Fibroblast of lung (primary cell): ENCODE results near the gene BTBD7. TPM values are rescaled to one million over a fixed set of nuclear protein-coding genes. Genes with fewer than 3 reads are reported as not detected.

Experiments used
- DNase-seq, 2 donors: peaks; one replicate each; pipeline versions ENCODE4 v3.0.0 to v3.0.0-alpha.2; 2010; ENCODE audit warnings: low read depth in 2 of 2
- H2AFZ ChIP-seq: 2 replicates; pipeline ENCODE4 v1.5.1; 2012; ENCODE audit warnings: low read length, control low read depth, inconsistent platforms
- H3K27ac ChIP-seq: 2 replicates; pipeline ENCODE4 v1.5.1; 2011; ENCODE audit warnings: low read length, control low read depth; ENCODE audit not compliant: insufficient read depth
- H3K27me3 ChIP-seq: 2 replicates; pipeline ENCODE4 v1.5.1; 2011; ENCODE audit warnings: mild to moderate bottlenecking, low read length; ENCODE audit not compliant: control insufficient read depth, insufficient read depth
- H3K36me3 ChIP-seq: 2 replicates; pipeline ENCODE4 v1.5.1; 2011; ENCODE audit warnings: low read length; ENCODE audit not compliant: control insufficient read depth, insufficient read depth
- H3K4me1 ChIP-seq: 2 replicates; pipeline ENCODE4 v1.5.1; 2011; ENCODE audit warnings: low read length; ENCODE audit not compliant: control insufficient read depth, insufficient read depth; ENCODE audit errors: extremely low read depth
- H3K4me2 ChIP-seq: 2 replicates; pipeline ENCODE4 v1.5.1; 2011; ENCODE audit warnings: low read length, control low read depth; ENCODE audit not compliant: insufficient read depth; ENCODE audit errors: extremely low read depth
- H3K4me3 ChIP-seq, 4 experiments: fragments of 200-600 bp in 1 of 4; sonication (generic) in 1 of 4; replicated peaks in 1 of 4; 2 replicates each; pipeline ENCODE4 v1.5.1; 2011 to 2016; ENCODE audit warnings: low read length in 4 of 4, low read depth in 3 of 4, mild to moderate bottlenecking in 3 of 4, control low read depth in 2 of 4, inconsistent platforms in 1 of 4, mixed read lengths in 1 of 4; ENCODE audit not compliant: insufficient read depth in 1 of 4; ENCODE audit errors: control extremely low read depth in 1 of 4
- H3K79me2 ChIP-seq: 2 replicates; pipeline ENCODE4 v1.5.1; 2012; ENCODE audit warnings: mild to moderate bottlenecking, low read length, inconsistent platforms; ENCODE audit not compliant: control insufficient read depth, insufficient read depth
- H3K9ac ChIP-seq: 2 replicates; pipeline ENCODE4 v1.5.1; 2011; ENCODE audit warnings: mild to moderate bottlenecking, low read length, control low read depth; ENCODE audit not compliant: insufficient read depth
- H3K9me3 ChIP-seq: 2 replicates; pipeline ENCODE4 v1.5.1; 2012; ENCODE audit warnings: low read depth, low read length; ENCODE audit not compliant: control insufficient read depth, insufficient read depth
- H4K20me1 ChIP-seq: 2 replicates; pipeline ENCODE4 v1.5.1; 2011; ENCODE audit warnings: low read length; ENCODE audit not compliant: control insufficient read depth, insufficient read depth; ENCODE audit errors: extremely low read depth
- EZH2 ChIP-seq: IDR thresholded peaks from 2 replicates; pipeline ENCODE4 v1.5.1; 2012; ENCODE audit warnings: low read length, control low read depth, mild to moderate bottlenecking; ENCODE audit errors: missing control alignments
- polyA plus RNA-seq, 2 donors: library from polyadenylated mRNA; depleted of rRNA in 1 of 2; stranded (reverse) in 1 of 2; unstranded in 1 of 2; fragments of >200 nt; gene quantifications; 2 replicates each; pipeline ENCODE4 v1.2.1, GENCODE V29; 2011 to 2012; ENCODE audit warnings: missing spikeins in 1 of 2
- total RNA-seq: library from RNA; depleted of rRNA; stranded (reverse); fragments of >200 nt; gene quantifications from 2 replicates; pipeline ENCODE4 v1.2.1, GENCODE V29; 2014
- TF ChIP-seq, protein P1 (sequence below), 2 donors: IDR thresholded peaks in 1 of 2; conservative IDR thresholded peaks in 1 of 2; 1 replicate in 1 of 2; 2 replicates in 1 of 2; pipeline ENCODE4 v1.5.1; 2011 to 2012; ENCODE audit warnings: low read length in 2 of 2, control low read depth in 1 of 2, inconsistent platforms in 1 of 2, low read depth in 1 of 2, mild to moderate bottlenecking in 1 of 2

The BTBD7 gene
- total and polyA plus RNA-seq, 2 donors (not counting 1 experiment from before 2014, with no cell fraction given), result 20.5 to 25.9 TPM

DNA sequence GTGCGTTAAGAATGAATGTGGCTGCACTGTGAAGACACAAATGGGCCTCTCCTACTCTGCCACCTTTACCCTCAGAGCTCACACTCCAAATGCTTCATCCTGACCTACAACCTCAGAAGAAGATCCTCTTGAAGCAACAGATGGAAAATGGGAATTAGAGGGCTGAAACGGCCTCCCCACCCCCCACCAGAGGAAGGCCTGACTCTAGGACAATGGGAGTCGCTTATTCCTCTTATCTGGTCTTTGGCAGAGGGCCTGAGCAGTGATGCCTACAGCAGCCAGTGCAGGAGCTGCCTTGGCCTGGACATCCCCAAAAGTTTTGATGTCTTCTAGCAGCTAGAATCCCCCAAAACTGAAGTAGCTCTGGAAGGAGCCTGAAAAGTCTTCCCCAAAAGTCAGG lies 29.2 kb downstream of the BTBD7 start:
- Histone ChIP-seq H3K27ac (no peak overlapping the region), H2AFZ (no peak overlapping the region), H4K20me1 (no peaks in the 10 kb centered on the region), H3K36me3 (no peaks in the 10 kb centered on the region), H3K79me2 (peaks cover 44% of the 10 kb centered on the region), H3K4me1 (no peaks in the 10 kb centered on the region), H3K9me3 (no peaks in the 10 kb centered on the region), H3K4me3 (no peak overlapping the region), H3K27me3 (no peaks in the 10 kb centered on the region), H3K4me2 (no peak overlapping the region), H3K9ac (no peak overlapping the region)
- TF ChIP-seq, protein P1, sequence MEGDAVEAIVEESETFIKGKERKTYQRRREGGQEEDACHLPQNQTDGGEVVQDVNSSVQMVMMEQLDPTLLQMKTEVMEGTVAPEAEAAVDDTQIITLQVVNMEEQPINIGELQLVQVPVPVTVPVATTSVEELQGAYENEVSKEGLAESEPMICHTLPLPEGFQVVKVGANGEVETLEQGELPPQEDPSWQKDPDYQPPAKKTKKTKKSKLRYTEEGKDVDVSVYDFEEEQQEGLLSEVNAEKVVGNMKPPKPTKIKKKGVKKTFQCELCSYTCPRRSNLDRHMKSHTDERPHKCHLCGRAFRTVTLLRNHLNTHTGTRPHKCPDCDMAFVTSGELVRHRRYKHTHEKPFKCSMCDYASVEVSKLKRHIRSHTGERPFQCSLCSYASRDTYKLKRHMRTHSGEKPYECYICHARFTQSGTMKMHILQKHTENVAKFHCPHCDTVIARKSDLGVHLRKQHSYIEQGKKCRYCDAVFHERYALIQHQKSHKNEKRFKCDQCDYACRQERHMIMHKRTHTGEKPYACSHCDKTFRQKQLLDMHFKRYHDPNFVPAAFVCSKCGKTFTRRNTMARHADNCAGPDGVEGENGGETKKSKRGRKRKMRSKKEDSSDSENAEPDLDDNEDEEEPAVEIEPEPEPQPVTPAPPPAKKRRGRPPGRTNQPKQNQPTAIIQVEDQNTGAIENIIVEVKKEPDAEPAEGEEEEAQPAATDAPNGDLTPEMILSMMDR (conservative IDR thresholded peaks at IDR 0.05 in 1 of 2, IDR thresholded peaks at IDR 0.05 in 1 of 2; ENCODE audit: low read depth in 1 of 2, low read length in 2 of 2), result no peak
- no peak for TF ChIP-seq EZH2
- no peak for DNase-seq

DNA sequence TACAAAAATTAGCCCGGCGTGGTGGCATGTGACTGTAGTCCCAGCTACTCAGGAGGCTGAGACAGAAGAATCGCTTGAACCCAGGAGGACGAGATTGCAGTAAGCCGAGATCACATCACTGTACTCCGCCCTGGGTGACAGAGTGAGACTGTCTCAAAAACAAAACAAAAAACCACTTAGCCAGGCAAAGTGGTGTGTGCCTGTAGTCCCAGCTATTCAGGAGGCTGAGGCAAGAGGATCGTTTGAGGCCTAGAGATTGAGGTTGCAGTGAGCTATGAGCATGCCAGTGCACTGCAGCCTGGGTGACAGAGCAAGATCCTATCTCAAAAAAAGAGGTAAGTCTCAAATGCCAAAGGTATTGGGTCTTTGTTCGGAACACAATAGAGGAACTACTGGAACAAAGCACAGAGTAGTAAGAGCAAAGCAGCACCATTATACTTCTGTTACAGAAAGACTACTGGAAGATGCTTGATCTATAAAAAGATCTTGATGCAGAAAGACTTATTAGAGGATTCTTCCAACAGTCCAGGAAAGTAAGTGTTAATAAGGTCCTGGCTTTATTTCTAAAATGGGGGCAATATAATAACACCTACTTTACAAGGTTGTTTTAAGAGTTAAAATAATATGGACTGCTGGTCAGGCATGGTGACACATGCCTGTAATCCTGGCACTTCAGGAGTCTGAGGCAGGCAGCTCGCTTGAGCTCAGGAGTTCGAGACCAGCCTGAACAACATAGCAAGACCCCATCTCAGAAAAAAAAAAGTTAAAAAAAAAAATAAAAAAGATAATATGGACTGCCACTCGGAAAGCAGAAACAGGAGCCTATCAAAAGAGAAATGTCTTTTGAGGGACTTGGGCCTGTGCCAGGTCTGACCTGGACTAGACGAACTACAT lies 29.9 kb downstream of the BTBD7 start:
- TF ChIP-seq EZH2, result no peak
- TF ChIP-seq, protein P1 (conservative IDR thresholded peaks at IDR 0.05 in 1 of 2, IDR thresholded peaks at IDR 0.05 in 1 of 2; ENCODE audit: low read depth in 1 of 2, low read length in 2 of 2), result no peak
- no peak overlapping the region for H3K4me2 ChIP-seq
- H3K27ac ChIP-seq, result no peak overlapping the region
- H3K79me2 ChIP-seq, result peaks cover 41% of the 10 kb centered on the region
- H3K36me3 ChIP-seq, result no peaks in the 10 kb centered on the region
- no peak overlapping the region for H3K4me3 ChIP-seq
- DNase-seq, result no peak
- no peak overlapping the region for H3K9ac ChIP-seq
- no peaks in the 10 kb centered on the region for H3K9me3 ChIP-seq
- no peaks in the 10 kb centered on the region for H4K20me1 ChIP-seq
- no peaks in the 10 kb centered on the region for H3K27me3 ChIP-seq
- H2AFZ ChIP-seq, result no peak overlapping the region
- no peaks in the 10 kb centered on the region for H3K4me1 ChIP-seq

DNA sequence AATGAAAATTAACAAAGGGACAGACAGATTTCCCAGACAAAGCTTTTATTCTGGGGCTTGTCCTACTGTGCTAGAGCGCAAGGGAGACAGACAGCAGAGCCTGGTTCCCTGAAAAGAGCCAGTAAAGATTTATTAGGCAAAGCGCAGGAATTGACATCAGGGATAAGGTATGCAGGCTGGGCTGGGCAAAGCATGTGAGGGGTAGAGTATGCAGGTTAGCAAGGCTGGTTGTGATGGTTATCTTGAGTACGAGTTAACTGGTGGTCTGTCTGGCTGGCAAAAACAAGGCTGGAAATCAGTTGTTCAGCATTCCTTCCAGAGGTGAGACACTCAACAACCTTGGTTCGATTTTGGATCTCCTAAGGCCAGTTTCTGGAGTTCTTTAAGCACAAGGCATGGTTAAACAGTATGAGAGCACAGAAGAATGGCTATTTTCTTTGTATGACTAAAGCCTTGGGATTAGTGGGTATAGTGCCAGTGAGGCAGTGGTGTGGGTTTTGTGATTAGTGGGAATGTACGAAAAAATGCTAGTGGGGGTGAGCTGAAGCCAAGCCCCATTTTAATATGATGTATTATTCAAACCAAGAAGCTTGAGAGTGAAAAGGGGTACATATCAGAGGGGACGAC lies 30.9 kb downstream of the BTBD7 start:
- H3K4me1 ChIP-seq, result no peaks in the 10 kb centered on the region
- no peaks in the 10 kb centered on the region for H3K9me3 ChIP-seq
- no peak overlapping the region for H3K27ac ChIP-seq
- H3K79me2 ChIP-seq, result peaks cover 40% of the 10 kb centered on the region
- TF ChIP-seq, protein P1 (conservative IDR thresholded peaks at IDR 0.05 in 1 of 2, IDR thresholded peaks at IDR 0.05 in 1 of 2; ENCODE audit: low read depth in 1 of 2, low read length in 2 of 2), result no peak
- no peak for TF ChIP-seq EZH2
- no peaks in the 10 kb centered on the region for H3K36me3 ChIP-seq
- no peak overlapping the region for H3K9ac ChIP-seq
- H2AFZ ChIP-seq, result no peak overlapping the region
- no peak overlapping the region for H3K4me2 ChIP-seq
- no peaks in the 10 kb centered on the region for H3K27me3 ChIP-seq
- H4K20me1 ChIP-seq, result no peaks in the 10 kb centered on the region
- no peak overlapping the region for H3K4me3 ChIP-seq
- DNase-seq, result peak in 1 of 2 donors; percentile 79
